HL-60/S4 treated with retinoic acid at 250 ng/mL for 4 days and 3 days (cell line): Measurements from ENCODE around the gene CCDC85C.

Experiments
- in situ Hi-C: fragments of 300-500 bp; cut with MboI; formaldehyde crosslinking; loops from 2 replicates; pipeline ENCODE4 v1.7.0; 2022; ENCODE audit warnings: low sequenced_read_pairs

The CCDC85C gene

GRCh38 chr14:99562856-99563748 lies 40.9 kb downstream of the CCDC85C start:
- in situ Hi-C loops, result no loop called here

- in situ Hi-C loops, result no loop called here
Measured at GRCh38 chr14:99561864-99562263, 42.1 kb downstream of the CCDC85C start.

GRCh38 chr14:99560922-99561683 lies 42.9 kb downstream of the CCDC85C start:
- in situ Hi-C loops, result no loop called here

- in situ Hi-C loops, result no loop called here
Measured at GRCh38 chr14:99560403-99560802, 43.6 kb downstream of the CCDC85C start.

- in situ Hi-C loops, result no loop called here
Measured at GRCh38 chr14:99559286-99559990, 44.6 kb downstream of the CCDC85C start.

GRCh38 chr14:99556134-99556791 lies 47.7 kb downstream of the CCDC85C start:
- in situ Hi-C loops, result no loop called here

GRCh38 chr14:99554757-99555531 lies 49.1 kb downstream of the CCDC85C start:
- in situ Hi-C loops, result no loop called here

- in situ Hi-C loops, result no loop called here
Measured at GRCh38 chr14:99554184-99554583, 49.8 kb downstream of the CCDC85C start.

- in situ Hi-C loops, result no loop called here
Measured at GRCh38 chr14:99552572-99553216, 51.3 kb downstream of the CCDC85C start.

GRCh38 chr14:99552021-99552553 lies 51.9 kb downstream of the CCDC85C start:
- in situ Hi-C loops, result no loop called here

GRCh38 chr14:99551034-99551922 lies 52.7 kb downstream of the CCDC85C start:
- in situ Hi-C loops, result no loop called here

GRCh38 chr14:99550387-99550992 lies 53.5 kb downstream of the CCDC85C start:
- in situ Hi-C loops, result no loop called here

GRCh38 chr14:99549684-99550083 lies 54.3 kb downstream of the CCDC85C start:
- in situ Hi-C loops, result loop anchor here (25.0 kb wide), 1 partner anchor 338 kb away; no protein-coding TSS in a partner anchor

GRCh38 chr14:99548871-99549515 lies 55.0 kb downstream of the CCDC85C start:
- in situ Hi-C loops, result loop anchor here (25.0 kb wide), 1 partner anchor 338 kb away; no protein-coding TSS in a partner anchor

- in situ Hi-C loops, result loop anchor here (25.0 kb wide), 1 partner anchor 339 kb away; no protein-coding TSS in a partner anchor
Measured at GRCh38 chr14:99548255-99548654, 55.8 kb downstream of the CCDC85C start.

- in situ Hi-C loops, result loop anchor here (25.0 kb wide), 1 partner anchor 341 kb away; no protein-coding TSS in a partner anchor
Measured at GRCh38 chr14:99546234-99546879, 57.6 kb downstream of the CCDC85C start.
